OCI-LY1 (cell line): ENCODE data around the gene ZNF778.

Experiments
- H2AFZ ChIP-seq: fragments of 200-600 bp; sonication (generic), shearing (Covaris generic); 2 replicates; pipeline ENCODE4 v1.6.0; 2014; ENCODE audit warnings: antibody characterized with exemption, mild to moderate bottlenecking, low read length
- H3F3A ChIP-seq: fragments of 200-600 bp; sonication (generic), shearing (Covaris generic); 2 replicates; pipeline ENCODE4 v1.6.0; 2014; ENCODE audit warnings: mild to moderate bottlenecking, antibody characterized with exemption, low read length, moderate library complexity; ENCODE audit not compliant: insufficient read depth
- H3K27ac ChIP-seq: fragments of 200-600 bp; sonication (generic); 2 replicates; pipeline ENCODE4 v1.5.1; 2014; ENCODE audit warnings: low read length, mixed run types, mild to moderate bottlenecking, low read depth; ENCODE audit not compliant: poor library complexity, severe bottlenecking
- H3K27me3 ChIP-seq: fragments of 200-600 bp; sonication (generic); 2 replicates; pipeline ENCODE4 v1.6.0; 2014; ENCODE audit warnings: antibody characterized with exemption, mild to moderate bottlenecking, low read length, moderate library complexity; ENCODE audit not compliant: insufficient read depth
- H3K36me3 ChIP-seq: fragments of 200-600 bp; sonication (generic); 2 replicates; pipeline ENCODE4 v1.6.1; 2014; ENCODE audit warnings: mild to moderate bottlenecking, antibody characterized with exemption, low read length, moderate library complexity, mixed read lengths; ENCODE audit not compliant: insufficient read depth
- H3K4me1 ChIP-seq: fragments of 200-600 bp; sonication (generic); 2 replicates; pipeline ENCODE4 v1.5.1; 2014; ENCODE audit warnings: mild to moderate bottlenecking, low read length, moderate library complexity; ENCODE audit not compliant: insufficient read depth, severe bottlenecking
- H3K4me2 ChIP-seq: fragments of 200-600 bp; sonication (generic), shearing (Covaris generic); 2 replicates; pipeline ENCODE4 v1.6.1; 2014; ENCODE audit warnings: low read length
- H3K4me3 ChIP-seq: fragments of 200-600 bp; sonication (generic); 2 replicates; pipeline ENCODE4 v1.5.1; 2014; ENCODE audit warnings: low read length, low read depth, mild to moderate bottlenecking, mixed read lengths; ENCODE audit not compliant: poor library complexity, severe bottlenecking
- H3K79me2 ChIP-seq: fragments of 200-600 bp; shearing (Covaris generic); 2 replicates; pipeline ENCODE4 v1.6.1; 2016; ENCODE audit warnings: mixed run types, low read length, mixed read lengths; ENCODE audit not compliant: insufficient read depth
- H3K9ac ChIP-seq: fragments of 200-600 bp; sonication (generic), shearing (Covaris generic); 2 replicates; pipeline ENCODE4 v1.6.1; 2014; ENCODE audit warnings: mild to moderate bottlenecking, low read length, mixed read lengths
- H3K9me2 ChIP-seq: fragments of 200-600 bp; sonication (generic), shearing (Covaris generic); 2 replicates; pipeline ENCODE4 v1.6.1; 2014; ENCODE audit warnings: low read depth, mild to moderate bottlenecking, low read length, mixed read lengths
- H3K9me3 ChIP-seq: fragments of 200-600 bp; shearing (Covaris generic); 2 replicates; pipeline ENCODE4 v1.6.1; 2014; ENCODE audit warnings: low read length, mixed read lengths
- H4K20me1 ChIP-seq: fragments of 200-600 bp; sonication (generic), shearing (Covaris generic); 2 replicates; pipeline ENCODE4 v1.6.0; 2016; ENCODE audit warnings: mild to moderate bottlenecking, low read length; ENCODE audit not compliant: insufficient read depth
- EZH2 ChIP-seq: fragments of 200-600 bp; sonication (generic), shearing (Covaris generic); IDR thresholded peaks from 2 replicates; pipeline ENCODE4 v1.8.0; 2017; ENCODE audit warnings: borderline replicate concordance, mixed run types, mild to moderate bottlenecking, antibody characterized with exemption, low read length, moderate library complexity, mixed read lengths
- TF ChIP-seq, protein P1 (sequence below): fragments of 200-600 bp; sonication (generic), shearing (Covaris generic); IDR thresholded peaks from 2 replicates; pipeline ENCODE4 v1.5.1; 2017; ENCODE audit warnings: mild to moderate bottlenecking, antibody characterized with exemption, low read length, moderate library complexity, mixed read lengths

Gene ZNF778

DNA sequence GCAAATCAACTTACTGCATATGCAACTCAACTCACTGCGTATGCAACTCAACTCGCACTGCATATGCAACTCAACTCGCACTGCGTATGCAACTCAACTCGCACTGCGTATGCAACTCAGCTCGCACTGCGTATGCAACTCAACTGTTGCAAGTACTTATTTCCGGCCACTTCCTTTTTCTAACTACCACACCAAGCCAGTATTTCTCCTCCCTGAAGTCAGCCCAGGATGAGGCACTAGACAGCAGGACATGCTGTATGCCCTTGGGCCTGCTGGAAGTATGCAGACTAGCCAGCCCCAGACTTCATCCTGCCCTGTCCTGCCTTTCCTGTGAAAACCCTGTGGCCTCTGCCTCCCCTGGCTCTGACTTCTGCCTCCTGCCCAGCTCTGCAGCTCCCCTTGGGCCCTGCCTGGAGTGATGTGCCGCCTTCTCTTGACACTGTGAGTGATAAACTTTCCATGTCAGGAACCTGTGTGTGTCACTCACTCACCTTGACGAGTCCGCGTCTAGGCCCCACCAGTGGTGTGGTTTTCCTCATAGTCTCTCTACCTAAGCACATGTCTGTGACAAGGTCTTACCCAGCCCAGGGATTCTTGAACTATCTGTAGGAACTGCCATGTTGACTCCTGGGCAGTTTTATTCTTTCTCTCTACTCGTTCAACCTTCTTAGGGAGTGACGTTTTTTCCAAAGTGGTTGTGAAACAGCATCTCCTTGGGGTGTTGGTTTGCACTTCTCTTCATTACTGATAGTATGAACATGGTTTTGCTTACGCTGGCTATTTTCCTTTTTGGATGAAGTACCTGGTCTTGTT lies 16.4 kb downstream of the ZNF778 start:
- H3K4me2 ChIP-seq: no peak overlapping the region
- H2AFZ ChIP-seq: no peak overlapping the region
- H3K36me3 ChIP-seq: peaks cover 60% of the 10 kb centered on the region

DNA sequence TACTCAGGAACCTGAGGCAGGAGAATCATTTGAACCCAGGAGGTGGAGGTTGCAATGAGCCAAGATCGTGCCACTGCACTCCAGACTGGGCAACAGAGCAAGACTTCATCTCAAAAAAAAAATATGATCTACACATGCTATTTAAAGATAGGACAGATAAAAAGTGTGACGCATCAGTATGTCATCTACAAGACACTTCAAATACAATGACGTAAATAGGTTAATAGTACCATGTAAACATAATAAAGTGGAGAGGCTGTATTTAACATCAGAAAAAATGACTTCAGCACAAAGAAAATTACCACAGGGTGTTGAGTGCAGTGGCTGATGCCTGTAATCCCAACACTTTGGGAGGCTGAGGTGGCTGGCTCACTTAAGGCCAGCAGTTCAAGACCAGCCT lies 20.2 kb downstream of the ZNF778 start:
- Histone ChIP-seq H3K9me2 (no peaks in the 10 kb centered on the region), H3K4me3 (no peak overlapping the region), H3K4me2 (no peak overlapping the region), H3F3A (no peaks in the 10 kb centered on the region), H3K27me3 (no peaks in the 10 kb centered on the region), H3K36me3 (peaks cover 21% of the 10 kb centered on the region), H3K9ac (no peak overlapping the region), H3K79me2 (no peaks in the 10 kb centered on the region), H3K4me1 (no peaks in the 10 kb centered on the region), H3K9me3 (no peaks in the 10 kb centered on the region; the same call in 1 of the 2 replicates), H2AFZ (no peak overlapping the region), H4K20me1 (no peaks in the 10 kb centered on the region), H3K27ac (no peak overlapping the region)
- TF ChIP-seq EZH2: no peak
- TF ChIP-seq, protein P1, sequence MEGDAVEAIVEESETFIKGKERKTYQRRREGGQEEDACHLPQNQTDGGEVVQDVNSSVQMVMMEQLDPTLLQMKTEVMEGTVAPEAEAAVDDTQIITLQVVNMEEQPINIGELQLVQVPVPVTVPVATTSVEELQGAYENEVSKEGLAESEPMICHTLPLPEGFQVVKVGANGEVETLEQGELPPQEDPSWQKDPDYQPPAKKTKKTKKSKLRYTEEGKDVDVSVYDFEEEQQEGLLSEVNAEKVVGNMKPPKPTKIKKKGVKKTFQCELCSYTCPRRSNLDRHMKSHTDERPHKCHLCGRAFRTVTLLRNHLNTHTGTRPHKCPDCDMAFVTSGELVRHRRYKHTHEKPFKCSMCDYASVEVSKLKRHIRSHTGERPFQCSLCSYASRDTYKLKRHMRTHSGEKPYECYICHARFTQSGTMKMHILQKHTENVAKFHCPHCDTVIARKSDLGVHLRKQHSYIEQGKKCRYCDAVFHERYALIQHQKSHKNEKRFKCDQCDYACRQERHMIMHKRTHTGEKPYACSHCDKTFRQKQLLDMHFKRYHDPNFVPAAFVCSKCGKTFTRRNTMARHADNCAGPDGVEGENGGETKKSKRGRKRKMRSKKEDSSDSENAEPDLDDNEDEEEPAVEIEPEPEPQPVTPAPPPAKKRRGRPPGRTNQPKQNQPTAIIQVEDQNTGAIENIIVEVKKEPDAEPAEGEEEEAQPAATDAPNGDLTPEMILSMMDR: no peak

More for the DNA sequence above, 16.4 kb downstream of the ZNF778 start:
- H4K20me1 ChIP-seq: no peaks in the 10 kb centered on the region
- no peaks in the 10 kb centered on the region for H3F3A ChIP-seq
- H3K9me3 ChIP-seq: peaks cover 11% of the 10 kb centered on the region
- no peak overlapping the region for H3K4me3 ChIP-seq
- TF ChIP-seq EZH2: no peak
- TF ChIP-seq, protein P1: no peak
- no peak overlapping the region for H3K9ac ChIP-seq
- H3K27ac ChIP-seq: no peak overlapping the region
- H3K4me1 ChIP-seq: no peaks in the 10 kb centered on the region
- no peaks in the 10 kb centered on the region for H3K79me2 ChIP-seq
- no peaks in the 10 kb centered on the region for H3K27me3 ChIP-seq
- H3K9me2 ChIP-seq: no peaks in the 10 kb centered on the region

DNA sequence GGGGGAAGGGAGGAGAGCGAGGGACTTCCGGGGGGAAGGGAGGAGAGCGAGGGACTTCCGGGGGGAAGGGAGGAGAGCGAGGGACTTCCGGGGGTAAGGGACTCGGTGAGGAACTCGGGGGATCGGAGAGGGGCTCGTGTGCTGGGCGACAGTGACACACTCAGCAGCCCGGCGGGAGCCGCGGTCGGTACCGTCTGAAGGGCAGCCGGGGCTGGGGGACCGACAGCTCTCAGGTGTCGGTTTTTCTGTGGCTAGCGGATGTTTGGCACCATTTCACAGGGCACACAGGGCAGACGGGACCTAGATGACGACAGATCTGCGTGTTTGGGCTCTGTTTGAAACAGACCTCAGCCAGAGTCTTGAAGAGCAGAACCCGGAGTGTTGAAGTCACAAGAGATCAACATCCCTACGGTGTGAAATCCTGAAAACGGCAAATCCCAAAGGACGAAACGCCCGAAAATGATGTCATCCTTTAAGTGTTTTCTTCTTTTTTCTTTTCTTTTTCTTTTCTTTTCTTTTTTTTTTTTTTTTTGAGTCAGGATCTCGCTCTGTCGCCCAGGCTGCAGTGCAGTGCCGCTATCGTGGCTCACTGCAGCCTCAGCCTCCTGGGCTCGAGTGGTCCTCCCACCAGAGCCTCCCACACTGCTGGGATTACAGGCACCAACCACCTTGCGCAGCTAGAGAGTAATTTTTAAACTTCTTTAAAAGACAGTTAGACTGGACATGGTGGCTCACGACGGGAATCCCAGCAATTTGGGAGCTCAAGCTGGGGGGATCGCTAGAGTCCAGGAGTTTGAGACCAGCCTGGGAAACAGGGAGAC lies 23.9 kb downstream of the ZNF778 start:
- Histone ChIP-seq H3K27ac (peak overlapping the region; percentile 78), H3K4me3 (peak overlapping the region; percentile 75), H3K9me2 (no peaks in the 10 kb centered on the region), H4K20me1 (no peaks in the 10 kb centered on the region), H3K4me2 (peak overlapping the region; percentile 64), H2AFZ (no peak overlapping the region), H3K79me2 (no peaks in the 10 kb centered on the region), H3F3A (no peaks in the 10 kb centered on the region), H3K9me3 (no peaks in the 10 kb centered on the region), H3K4me1 (no peaks in the 10 kb centered on the region), H3K9ac (peak overlapping the region; percentile 83), H3K27me3 (no peaks in the 10 kb centered on the region), H3K36me3 (no peaks in the 10 kb centered on the region)
- no peak for TF ChIP-seq EZH2
- TF ChIP-seq, protein P1: no peak
